ENCODE data around the gene ZNF407.

ZNF407 gene

DNA sequence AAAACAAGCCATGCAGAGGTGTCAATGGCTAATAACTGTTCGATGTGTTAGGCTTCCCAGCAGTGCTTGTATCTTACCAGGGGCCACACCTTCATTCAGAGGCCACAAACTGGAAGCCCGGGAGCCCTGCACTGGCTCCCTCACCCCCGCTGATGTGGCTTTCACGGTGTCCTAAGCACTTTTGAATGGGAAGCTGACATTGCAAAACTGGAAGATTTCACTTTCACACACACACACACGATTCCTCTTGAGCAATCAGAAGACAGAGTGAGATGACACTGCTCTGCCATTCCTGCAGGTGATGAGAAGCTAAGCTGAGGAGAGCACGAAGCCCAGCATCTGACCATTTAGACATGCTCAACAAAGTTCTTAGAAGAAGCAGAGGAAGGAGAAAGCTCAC lies 8.6 kb upstream of the ZNF407 start:
- no peak for DNase-seq (ENCODE audit: low read depth in 2 of 2)

DNA sequence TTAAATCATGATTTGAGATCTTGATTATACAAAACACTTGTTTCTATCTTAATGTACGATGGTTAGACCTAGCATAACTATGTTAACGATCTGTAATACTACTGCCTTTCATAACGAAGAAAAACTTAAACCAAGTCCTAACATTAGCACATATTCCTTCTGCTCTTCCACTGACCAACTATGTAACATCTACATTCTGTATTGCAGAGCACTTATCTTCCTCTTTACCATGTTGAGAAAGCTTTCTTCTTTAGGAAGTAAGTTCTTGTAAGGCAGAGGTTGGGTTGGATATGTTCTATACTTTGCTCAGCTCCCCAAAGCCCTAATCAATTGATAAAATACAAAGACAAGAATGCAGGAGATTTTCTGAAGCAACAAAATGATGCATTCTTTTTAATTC lies 7.9 kb upstream of the ZNF407 start:
- DNase-seq (ENCODE audit: low read depth in 2 of 2), result no peak

DNA sequence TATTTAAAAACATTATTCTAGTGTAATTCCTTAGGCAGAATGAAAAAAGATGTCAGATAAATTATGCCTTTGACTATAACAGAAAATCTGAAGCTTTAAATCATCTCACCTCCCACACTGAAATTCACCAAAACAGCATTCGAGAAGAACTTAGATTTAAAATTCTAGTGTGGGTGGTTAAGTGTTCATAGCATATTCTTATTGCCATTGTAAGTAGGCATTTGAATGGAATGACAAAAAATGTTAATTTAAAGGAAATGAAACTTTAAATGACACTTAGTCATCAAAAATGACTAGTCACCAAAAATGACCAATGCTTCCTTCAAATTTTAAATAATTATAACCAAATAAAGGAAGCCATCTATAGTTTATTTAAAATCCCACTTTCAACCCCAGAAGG lies 7.0 kb upstream of the ZNF407 start:
- DNase-seq (ENCODE audit: low read depth in 2 of 2), result no peak

DNA sequence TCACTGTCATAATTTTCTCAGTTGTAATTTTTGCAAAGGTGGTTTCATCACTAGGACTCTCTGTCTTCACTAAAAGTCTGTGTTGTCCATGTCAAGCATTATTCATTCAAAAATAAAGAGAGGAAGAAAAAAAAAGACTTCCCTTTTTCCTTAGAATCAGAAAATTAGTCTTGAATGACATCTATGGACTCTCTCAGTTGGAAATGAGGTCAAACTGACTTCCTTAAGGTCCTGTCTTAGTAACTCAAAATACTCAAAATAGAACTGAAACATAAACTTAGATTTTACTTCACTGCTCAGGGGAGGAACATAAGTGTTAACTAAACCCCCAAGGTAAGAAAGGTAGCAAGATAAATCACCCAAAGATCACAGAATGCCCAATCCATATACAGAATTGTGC lies 2.2 kb upstream of the ZNF407 start:
- no peak for DNase-seq (ENCODE audit: low read depth in 2 of 2)

DNA sequence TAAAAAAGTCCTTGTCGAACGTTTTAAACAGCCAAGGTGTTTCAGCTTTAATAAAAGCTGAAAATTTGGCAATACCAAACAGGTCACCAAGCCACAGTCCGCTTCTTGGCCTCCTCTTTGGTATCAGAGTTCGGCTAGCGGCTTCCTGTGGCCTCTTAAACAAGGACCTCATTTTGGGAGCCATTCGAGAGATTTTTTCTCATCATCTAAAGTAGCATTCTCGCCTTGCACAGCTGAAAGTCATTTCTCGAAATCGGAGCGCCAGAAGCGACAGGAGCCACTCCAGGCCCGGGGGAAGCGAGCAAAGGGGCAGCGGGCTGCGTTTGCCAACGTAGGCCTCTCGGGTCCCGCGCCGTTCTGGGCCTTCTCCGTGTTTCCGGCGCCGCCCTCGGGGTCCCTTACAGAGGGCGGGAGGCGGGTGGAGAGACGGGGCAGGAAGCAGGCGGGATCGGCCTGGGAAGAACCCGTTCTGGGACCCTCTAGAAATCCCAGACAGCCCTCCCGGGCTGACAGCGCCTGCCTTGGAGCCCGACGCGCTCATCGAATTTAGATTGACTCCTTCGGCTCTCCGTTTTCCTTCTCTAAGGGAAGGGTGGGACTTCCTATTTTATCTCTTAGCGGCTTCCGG lies 522 bp upstream of the ZNF407 start:
- DNase-seq (ENCODE audit: low read depth in 2 of 2), result peak in 1 of 2 experiments; percentile 46

DNA sequence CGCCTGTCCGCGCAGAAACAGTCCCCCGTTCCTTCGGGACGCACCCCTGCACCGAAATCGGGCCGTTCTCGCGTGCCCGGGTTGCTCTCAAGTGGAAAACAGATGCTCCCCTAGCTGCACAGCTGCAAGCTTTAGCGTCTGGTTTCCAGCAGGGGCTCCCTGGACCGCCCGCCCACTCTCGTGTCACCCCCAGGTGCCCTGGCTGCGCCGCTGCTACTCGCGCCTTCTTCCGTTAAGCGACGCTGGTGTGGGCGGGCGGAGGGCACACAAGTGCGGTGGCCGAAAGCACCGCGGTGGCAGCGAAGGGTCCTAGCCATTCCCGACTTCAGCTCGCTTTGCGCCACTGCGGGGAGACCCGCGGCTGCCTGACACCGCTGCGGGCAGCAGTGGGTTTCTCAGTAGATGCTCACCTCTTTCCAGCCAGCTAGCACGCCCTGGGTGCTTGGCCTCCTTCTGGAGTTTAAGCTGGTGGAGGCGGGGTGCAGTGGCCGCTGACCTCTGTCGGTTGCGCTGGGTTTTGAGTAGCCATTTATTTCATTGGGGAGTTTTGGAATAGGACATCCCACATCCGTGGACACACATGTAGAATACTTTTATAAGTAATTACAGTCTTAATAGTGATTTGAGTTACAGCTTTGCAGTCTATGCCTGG lies 806 bp downstream of the ZNF407 start:
- DNase-seq (ENCODE audit: low read depth in 2 of 2), result peak in 1 of 2 experiments; percentile 17

DNA sequence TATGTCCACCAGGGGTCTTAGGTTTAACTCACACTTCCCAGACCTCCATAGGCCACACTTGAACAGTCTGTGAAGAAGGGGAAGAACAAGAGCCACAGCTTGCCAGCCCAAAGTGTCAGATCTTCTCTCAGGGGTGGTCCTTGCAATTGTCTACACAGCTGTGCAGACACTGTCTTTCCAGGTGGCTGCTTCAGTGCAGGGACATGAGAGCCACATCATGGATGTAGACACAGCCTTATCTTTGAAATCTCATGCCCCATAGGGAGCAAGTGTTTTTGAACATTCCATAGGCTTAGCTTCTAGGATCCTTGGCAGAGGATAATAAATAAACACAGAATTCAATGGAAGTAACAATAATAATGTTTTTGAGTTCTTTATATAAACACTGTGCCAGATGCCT lies 6.7 kb downstream of the ZNF407 start:
- no peak for DNase-seq (ENCODE audit: low read depth in 2 of 2)

DNA sequence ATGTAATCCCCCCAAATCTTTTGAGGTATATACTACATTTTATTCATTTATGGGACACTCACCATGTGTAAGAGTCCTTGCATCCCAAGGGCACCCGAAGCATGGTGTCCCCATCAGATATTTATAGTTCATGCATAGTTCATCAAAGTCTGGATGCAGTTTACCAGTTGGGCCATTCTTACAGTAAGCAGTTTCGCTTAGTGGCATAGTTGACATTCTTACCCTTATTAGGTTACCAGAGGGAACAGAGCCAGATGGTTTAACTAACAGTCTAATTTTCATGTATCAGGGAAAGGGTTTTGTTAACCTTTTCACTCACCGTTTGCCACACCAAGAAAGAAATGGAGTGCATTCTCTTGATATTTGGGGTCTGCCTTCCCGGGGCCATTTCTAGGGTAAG lies 7.1 kb downstream of the ZNF407 start:
- DNase-seq (ENCODE audit: low read depth in 2 of 2), result peak; percentile 30 to 39

DNA sequence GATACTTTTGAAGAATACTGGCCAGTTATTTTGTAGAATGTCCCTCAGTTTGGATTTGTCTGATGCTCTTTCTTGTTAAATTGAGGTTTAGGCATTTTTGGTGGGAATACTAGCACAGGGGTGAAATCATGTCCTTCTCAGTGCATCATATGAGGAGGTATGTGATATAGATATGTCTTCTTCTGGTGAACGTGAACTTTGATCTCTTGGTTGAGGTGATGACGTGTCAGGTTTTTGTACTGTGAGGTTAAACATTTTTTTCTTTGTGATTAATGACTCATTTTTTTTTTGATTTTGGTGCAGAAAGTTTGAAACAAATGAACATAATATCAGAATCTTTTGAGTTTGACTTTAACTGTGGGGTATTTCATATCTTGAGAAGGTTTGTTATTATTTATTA lies 11.0 kb downstream of the ZNF407 start:
- no peak for DNase-seq (ENCODE audit: low read depth in 2 of 2)

DNA sequence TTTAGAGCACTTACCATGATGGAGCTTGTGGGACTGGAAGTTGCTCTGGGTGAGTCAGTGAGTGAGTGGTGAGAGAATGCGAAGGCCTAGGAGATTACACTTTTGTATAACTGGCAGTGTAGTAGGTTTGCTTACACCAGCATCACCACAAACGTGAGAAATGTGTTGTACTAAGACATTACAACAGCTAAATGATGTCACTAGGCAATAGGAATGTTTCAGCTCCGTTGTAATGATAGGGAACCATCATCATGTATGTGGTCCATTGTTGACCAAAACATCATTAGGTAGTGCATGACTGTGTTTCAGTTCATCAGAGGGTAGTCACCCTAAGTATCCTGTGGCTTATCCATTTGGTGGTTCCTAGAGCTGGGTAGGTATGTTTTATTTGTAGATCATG lies 11.9 kb downstream of the ZNF407 start:
- DNase-seq (ENCODE audit: low read depth in 2 of 2), result no peak

DNA sequence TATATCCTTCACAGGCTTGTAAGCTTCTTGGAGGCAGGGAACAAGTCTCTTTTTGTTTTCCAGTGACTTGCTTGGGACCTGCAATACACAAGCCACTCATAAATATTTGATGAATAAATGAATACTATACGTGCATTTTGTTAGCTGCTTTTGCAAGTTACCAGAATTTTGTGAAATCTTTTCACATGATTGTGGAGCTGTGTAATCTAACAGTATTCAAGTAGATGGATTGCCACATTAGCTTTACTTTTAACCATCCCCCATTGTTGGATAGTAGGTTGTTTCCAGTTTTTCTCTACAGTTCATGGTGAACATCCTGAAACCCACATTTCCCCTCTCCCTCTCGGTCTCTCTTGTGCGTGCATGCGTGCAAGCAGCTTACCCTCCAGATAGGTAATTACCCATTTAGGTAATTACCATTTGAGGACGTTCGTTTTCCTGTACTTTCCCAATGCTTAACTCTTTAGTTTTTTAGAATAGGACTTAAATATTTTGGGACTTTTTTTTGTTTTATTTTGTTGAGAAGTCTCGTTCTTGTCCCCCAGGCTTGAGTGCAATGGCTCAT lies 12.5 kb downstream of the ZNF407 start:
- DNase-seq (ENCODE audit: low read depth in 2 of 2), result no peak

DNA sequence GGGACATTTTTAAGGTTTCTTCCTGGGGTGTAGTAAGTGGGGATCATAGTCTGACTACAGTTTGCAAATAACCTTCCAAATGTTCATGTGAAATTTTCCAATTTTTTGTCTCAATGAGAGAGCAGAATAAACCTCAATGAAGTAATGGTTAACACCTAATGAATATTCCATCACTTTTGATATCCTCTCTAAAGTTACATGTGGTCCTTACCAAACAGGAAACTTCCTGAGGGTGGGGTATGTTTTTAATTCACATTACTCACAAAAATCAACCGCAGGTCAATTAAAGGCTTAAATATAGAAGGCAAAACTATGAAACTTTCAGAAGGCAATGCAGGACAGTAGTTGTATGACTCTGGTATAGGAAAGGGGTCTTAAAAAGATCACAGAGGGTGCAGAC lies 13.2 kb downstream of the ZNF407 start:
- no peak for DNase-seq (ENCODE audit: low read depth in 2 of 2)

DNA sequence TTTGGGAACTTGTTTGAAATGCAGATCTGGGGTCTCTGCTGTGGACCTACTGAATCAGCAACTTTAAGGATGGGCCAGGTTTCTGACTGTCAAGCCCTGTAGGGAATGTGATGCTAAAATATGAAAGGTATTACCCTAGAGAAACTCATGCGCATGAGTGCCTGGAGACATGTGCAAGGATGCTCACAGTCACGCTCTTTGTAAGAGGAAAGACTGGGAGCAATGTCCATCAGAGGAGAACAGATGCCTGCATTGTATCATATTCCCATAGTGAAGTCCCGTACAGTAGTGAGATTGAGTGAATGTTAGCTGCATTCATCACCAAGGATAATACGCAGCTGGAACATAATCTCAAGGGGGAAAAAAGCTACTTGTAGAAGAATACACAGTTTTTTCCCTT lies 14.1 kb downstream of the ZNF407 start:
- DNase-seq (ENCODE audit: low read depth in 2 of 2), result no peak

DNA sequence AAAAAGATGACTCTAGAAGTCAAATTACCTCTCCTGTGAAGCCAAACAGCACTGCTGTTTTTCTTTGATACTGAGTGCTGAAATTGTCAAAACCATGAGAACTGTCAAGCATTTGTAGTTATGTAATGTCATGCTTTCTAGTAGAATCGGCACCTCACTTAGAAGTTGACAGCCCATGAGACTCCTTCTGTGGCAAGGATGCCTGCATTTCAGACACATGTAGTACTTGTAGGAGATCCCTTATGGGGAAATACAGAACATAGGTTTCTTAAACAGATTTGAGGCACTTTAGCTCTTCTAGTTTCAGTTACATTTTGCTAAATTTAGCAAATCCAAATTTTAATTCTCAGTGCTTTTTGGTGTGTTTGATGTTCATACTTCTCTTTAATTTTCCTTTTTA lies 15.7 kb downstream of the ZNF407 start:
- no peak for DNase-seq (ENCODE audit: low read depth in 2 of 2)

DNA sequence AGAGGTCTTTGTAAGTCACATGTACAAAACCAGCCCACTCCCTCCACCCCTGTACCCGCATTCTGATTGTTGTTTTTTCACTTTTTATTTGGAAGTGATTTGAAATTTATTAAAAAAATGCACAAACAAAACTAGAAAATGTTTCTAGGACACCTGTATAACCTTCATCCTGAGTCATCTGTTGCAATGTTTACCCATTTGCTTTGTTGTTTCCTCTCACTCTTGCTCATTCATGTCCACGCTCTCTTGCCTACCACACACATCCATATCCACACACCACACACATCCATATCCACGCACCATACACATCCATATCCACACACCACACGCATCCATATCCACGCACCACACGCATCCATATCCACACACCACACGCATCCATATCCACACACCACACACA lies 18.8 kb downstream of the ZNF407 start:
- no peak for DNase-seq (ENCODE audit: low read depth in 2 of 2)

DNA sequence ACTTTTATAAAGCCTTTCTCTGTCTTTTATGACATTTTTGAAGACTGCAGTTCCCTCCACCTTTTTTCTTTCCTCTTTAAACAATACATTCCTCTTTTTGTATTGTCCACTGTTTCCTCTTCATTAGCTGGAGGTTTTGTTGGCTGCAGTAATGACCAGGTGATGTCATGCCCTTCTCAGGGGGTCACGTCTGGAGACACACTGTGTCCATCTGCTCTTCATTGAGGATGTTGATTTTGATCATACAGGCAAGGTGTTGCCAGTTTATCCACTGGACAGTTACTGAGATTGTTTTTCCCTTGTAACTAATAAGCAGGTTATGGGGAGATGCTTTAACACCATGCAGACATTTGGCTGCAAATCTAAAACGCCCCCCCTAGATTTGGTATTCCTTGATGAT lies 19.8 kb downstream of the ZNF407 start:
- no peak for DNase-seq (ENCODE audit: low read depth in 2 of 2)

DNA sequence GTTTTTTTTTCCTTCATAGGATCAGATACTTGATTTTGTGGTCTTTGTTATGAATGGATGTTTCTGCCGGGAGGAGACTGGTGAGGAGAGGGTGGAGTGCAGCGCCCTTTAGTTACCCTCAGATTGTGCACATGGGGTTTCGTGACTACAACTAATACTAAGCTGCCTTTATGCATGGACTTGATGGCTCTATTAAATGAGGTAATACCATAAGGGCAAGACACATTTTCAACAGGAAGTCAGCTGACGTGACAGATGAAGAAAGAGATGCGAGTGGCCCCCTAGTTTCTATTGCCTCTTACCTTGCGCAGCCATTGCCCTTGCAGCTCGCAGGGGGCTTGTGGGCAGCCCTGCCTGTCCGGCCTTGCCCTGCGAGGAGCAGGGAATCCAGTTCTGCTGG lies 24.4 kb downstream of the ZNF407 start:
- no peak for DNase-seq (ENCODE audit: low read depth in 2 of 2)

DNA sequence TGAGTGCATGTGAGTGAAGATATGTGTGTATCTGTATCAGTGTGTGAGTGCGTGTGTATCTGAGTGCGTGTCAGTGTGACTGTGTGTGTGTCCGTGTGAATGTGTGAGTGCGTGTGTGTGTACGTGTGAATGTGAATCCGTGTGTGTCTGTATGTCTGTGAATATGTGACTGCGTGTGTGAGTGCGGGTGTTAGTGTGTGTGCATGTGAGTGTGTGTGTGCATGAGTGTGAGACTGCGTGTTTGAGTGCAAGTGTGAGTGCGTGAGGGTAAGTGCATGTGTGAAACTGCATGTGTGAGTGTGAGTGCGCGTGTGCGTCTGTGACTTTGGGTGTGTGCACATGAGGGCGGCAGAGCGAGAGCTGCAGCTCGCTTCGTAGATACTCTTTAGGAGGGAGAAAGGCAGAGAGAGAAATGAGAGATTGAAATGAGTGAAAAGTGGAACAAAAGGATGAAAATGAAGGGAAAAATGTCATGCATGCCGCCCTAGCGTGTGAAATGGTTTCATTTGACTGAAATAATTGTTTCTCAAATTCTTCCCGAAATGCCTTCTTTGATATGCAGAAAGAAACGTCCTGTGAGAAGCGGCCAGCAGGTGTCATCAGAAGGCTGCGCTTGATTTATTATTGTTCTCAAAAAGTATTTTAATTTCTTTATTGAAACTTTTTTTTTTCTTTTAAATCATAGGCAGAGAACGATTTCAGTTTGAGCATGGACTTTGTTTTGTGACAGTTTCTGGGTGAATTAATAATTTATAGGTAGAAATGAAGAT lies 25.6 kb downstream of the ZNF407 start:
- no peak for DNase-seq (ENCODE audit: low read depth in 2 of 2)

DNA sequence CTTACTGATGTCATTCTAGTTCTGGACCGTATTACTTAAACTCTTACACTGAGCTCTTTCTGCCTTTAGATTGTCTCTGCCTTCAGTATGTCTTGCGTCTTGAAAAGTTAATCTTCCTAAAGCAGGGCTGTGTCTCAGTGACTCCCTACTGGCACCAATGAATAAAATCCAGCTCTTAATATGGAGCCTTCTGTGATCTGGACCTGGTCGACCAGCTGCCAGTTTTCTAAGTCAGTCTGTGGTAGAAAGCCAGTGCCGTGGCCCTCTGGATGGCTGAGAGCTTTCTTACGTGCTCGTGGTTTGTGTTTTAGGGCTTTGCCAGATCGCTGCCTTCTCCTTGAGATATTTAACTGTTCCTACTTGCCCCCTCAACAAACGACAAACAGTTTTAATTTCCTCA lies 26.8 kb downstream of the ZNF407 start:
- DNase-seq (ENCODE audit: low read depth in 2 of 2), result no peak

DNA sequence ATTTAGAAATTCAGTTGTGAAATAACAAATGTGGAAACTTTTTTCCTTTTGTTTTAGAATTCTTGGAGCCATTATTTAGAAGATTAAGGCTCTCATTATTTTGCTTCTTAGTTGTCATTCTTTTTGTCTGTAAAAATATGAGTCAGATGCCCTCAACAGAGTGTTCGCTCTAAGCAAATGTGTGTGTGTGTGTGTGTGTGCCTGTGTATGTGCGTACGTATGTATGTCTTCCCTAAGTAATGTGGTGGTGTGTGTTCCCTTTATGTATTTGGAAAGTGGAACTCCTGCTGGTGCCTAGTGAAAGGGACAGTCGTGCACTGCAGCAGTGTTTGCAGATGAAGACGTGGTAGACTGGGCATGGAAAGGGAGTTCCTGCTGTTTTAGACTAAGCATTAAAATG lies 27.5 kb downstream of the ZNF407 start:
- DNase-seq (ENCODE audit: low read depth in 2 of 2), result no peak

DNA sequence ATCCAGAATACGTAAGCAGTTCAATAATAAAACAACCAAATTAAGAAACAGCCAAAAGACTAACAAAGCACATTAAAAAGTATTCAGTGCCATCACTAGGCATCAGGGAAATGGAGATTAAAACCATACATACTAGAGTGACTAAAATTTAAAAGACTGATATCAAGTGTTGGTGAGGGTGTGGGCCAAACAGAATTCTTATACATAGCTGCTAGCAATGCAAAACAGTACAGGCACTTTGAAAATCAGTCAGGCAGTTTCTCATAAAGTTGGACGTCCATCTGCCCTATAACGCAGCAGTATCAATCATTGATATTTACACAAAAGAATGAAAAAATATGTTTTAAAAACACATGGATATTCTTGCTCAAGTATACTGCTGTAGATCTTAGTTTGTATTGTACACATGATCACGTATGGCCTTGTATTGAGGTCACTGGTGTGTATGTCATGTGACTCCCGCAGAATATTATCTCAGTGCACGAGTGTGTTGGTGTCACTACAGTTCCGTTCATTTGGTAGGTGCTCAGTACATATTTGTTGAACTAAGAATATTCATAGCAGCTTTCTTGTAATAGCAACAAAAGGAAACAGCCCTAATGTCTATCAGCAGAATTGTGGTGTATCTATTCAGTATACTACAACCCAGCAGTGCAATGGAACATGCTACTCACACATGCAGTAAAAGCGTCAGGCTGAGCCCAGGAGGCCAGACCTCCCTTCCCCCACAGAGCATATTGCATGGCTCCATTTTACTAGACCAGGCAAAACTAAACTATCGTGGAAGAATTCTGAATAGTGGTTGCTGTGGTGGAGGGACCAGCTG lies 28.6 kb downstream of the ZNF407 start:
- DNase-seq (ENCODE audit: low read depth in 2 of 2), result no peak

DNA sequence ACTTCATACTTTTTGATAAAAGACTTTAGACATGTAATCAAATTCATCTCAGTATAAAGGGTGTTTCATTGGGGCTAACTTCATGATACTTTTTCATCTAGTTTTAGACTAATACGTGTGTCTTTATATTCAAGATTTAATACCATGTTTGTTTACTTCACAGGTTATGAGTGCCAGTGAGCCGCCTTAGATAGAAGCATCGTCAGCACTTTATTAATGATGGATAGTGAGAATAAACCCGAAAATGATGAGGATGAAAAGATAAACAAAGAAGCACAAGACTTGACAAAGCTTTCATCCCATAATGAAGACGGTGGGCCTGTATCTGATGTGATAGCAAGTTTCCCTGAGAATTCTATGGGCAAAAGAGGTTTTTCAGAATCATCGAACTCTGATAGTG lies 33.1 kb downstream of the ZNF407 start:
- DNase-seq (ENCODE audit: low read depth in 2 of 2), result no peak

Measured in fibroblast of skin of left quadriceps (primary cell).